ENCODE data around the gene IL25.
A peak's percentile ranks its signal among the peaks of the same experiment; 100 is the strongest.
"Not testable (repeated sequence)": the region's sequence is repeated elsewhere in the genome, so short reads cannot be mapped to it uniquely, and the experiment has no call there.

The IL25 gene

DNA sequence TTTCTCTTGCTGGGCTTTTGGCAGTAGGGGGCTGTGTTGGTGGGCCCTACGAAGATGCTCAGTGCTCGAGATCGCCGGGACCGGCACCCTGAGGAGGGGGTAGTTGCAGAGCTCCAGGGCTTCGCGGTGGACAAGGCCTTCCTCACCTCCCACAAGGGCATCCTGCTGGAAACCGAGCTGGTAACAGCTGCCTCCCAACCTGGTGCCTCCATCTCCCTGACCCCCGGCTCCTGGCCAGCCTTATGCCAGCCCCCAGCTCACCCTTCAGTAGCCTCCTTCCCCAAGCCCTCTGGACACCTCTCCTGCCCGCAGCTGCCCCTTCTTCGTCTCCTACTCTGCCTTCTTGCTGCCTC is 4.6 kb downstream of the IL25 start:
- no peak for DNase-seq

DNA sequence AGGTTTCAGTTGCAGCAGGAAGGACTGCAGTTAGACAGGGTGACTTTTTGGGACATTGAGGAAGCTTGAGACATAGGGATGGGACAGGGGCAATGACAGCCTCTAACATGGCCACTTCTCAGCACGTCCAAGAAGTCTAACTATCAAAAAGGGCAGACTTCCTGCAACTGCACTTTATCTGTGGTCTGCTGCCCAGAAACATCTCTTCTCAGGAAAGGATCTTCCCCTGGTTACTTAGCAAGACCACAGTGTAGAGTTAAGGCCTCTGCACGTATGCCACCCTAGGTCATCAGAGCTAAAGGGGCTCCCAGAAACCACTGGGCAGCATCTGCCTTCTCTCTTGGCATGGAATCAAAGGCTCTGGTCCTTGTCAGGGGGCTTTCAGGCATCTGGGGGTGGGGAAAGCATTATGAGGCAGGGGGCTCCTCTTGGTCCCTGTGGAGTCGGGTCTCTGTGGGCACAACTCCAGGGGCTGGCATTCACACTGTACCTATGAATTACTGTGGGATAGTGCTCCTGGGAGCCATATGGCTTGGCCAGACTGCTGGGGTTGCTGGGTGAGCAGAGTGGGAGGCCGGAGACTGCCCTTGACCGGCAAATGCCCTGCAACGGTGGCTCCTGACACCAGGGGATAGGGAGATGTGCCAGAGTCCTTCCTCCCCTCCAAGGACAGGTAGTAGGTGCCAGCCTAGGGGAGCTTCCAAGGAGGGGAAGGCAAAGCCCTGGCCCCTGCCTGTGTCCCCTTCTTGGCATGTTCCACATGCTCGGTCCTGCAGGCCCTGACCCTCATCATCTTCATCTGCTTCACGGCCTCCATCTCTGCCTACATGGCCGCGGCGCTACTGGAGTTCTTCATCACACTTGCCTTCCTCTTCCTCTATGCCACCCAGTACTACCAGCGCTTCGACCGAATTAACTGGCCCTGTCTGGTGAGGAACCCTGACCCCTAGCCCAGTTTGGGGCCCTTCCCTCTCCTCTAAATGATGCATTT is 5.3 kb downstream of the IL25 start:
- no peak for DNase-seq

DNA sequence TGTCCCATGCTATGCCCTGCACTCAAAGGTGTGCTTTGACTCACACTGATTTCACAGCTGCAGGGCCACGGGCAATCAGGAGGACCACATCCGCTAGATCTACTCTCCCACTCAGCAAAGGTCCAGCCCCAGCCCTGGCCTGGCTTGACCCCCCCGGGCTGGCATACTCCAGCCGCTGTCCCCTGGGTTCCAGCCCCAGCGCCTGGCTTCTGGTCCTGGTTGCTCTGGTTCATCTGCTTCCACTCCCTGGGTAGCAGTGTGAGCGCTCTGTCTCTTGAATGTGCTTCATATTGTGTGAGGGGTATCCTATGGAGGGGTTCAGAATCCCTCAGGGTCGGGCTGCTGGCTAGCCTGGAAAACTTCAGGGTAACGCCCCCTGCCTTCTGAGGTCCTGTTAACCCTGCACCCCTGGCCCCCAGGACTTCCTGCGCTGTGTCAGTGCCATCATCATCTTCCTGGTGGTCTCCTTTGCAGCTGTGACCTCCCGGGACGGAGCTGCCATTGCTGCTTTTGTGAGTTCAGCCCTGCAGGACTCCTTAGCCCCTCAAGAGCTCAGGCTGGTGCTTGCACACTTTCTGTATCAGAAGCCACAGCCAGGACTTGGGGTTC is 6.1 kb downstream of the IL25 start:
- no peak for DNase-seq

DNA sequence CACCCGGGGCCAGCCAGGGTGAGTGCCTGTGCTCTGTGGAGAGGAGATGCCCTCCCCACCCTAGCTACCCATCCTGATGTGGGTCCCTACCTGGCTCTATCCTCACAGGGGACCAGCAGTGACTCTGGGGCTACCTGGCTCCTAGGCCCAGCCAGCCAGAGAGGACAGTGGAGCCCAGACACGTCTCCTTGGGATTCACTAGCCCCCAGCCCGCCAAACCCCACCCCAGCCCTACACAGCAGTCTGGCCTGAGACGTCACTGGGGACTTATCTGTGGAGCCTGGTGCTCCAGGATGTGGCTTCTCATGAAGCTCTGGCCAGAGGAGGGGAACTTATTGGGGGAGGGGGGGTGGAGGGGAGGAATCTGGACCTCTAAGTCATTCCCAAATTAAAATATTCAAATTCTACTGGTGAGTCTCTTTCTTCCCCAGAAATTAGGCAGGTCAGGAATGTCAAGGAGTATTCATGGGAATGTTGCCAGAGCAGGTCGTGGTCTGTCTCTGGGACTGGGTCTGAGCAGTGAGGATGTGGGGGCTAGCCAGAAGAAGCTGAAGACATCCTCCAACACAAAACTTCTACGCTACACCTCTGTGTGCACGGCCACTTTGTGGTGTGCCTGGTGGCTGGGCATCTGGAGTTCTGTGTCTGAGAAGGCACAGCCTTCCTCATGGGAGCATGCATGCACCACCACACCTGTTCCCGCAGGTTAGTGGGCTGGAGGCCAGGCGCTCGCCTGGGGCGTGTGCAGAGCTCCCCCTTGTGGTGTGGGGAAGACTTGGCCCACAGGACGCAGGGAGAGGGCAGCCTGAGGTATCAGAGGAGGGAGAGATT is 7.0 kb downstream of the IL25 start:
- DNase-seq, result peak; percentile 28

DNA sequence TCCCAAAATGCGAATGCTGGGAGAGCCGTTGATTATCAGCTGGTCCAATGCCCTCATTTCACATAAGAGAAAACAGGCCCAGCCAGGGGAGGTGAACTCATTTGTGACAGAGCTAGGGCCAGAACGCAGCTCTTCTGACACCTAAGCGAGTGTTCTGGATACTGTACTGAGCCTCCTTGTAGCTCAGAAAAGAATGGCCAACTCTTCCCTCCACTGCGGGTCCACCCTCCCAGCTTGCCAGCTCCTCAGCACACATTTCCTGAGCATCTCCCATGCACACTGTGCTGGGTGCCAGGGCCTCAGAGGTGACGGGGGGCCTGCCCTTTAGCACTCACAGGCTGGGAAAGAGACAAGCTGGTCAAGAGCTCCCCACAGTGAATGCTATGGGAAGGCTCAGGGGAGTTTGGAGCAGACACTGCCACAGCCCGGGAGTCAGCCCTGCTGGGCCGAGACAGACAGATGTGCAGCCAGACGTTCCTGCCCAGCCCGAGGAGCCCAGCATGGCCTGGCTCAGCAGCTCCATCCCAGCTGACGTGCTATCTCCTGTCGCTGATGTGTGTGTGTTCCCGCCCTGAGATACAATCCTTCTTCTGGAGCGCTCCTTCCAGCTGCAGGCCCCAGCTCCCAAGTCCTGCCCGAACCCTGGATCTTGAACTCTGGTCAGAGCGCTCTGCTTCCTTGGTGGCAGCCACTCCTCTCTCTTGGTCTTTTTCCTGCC is 7.7 kb downstream of the IL25 start:
- no peak for DNase-seq

DNA sequence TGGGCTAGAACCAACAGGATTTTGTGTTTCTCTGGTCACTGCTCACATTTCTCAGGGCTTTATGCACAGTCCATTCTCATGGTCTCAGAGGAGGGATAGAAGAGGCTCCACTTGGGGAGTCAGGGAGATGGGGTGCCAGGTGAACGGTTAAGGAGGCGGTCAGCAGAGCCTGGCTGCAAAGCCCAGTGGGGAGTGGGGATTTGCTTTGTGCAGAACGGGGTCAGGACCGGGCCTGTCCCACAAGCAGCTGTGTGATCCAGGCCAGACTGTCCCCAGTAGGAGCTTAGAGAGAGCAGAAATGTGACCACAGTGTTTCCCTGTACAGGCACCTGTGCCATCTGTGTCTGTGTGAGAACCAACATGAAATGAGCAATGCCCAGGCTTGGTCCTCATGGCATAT is 8.4 kb downstream of the IL25 start:
- no peak for DNase-seq

DNA sequence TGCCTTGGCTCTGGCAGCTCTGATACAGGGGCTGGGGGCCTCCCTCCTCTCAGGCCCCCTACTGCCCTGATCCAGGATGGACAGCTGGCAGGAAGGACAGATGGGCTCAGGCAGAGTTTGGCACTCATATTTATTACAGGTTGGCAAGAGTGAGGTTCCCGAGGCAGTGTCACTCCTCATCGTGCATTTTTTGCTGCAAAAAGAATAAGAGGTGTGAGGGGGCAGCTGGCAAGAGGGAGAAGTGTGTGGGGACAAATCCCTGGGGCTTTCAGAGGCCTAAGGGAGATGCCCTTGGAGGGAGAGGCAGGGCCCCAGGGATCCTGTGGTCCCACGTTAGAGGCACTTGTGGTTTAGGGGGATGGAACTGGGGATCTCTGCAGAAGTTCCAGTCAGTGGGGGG is 9.3 kb downstream of the IL25 start:
- DNase-seq, result no peak

DNA sequence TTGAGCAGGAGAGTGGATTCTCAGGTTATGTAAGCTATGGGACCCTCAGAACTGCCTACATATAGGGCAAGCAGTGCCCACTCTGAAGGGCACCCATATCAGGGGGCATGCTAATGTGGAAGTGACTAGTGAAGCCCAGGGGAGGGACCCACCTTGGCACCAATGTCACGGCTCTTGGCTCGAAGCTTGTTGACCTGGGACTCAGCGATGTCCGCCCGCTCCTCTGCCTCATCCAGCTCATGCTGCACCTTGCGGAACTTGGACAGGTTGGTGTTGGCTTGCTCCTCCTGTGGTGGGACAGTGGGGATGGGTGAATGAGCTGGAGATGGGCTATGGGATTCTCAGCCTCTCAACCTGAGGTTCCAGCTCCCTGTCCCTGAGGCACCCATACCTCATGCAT is 9.7 kb downstream of the IL25 start:
- DNase-seq, result no peak

DNA sequence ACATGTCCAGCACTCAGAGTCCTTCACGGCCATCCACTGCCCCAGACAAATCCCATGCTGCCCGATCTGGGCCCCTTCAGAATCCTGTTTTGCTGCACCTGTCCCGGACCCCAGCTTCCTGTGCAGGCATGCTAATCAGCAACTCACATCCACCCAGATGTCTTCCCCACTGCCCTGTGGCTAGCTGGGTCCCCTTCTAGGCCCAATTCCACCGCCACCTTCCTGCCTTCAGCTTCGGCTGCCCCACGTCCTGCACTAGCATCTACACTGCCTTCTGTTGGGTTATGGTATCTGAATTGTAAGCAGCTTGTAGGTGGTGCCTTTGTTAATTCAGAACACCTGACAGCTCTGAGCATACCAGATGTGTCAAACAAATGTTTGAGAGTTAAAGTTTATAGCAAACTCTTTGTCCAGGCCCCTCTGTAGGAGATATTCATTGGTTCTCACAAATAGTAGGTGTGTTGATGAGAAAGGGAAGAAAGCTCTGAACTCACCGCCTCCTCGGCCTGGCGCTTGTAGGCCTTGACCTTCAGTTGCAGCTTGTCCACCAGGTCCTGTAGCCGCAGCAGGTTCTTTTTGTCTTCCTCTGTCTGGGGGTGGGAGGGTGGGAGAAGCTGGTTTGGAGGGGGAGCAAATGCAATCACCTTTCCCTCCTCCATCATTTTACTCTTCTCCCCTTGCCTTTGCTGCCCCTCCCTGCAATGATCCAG is 10.3 kb downstream of the IL25 start:
- no peak for DNase-seq

DNA sequence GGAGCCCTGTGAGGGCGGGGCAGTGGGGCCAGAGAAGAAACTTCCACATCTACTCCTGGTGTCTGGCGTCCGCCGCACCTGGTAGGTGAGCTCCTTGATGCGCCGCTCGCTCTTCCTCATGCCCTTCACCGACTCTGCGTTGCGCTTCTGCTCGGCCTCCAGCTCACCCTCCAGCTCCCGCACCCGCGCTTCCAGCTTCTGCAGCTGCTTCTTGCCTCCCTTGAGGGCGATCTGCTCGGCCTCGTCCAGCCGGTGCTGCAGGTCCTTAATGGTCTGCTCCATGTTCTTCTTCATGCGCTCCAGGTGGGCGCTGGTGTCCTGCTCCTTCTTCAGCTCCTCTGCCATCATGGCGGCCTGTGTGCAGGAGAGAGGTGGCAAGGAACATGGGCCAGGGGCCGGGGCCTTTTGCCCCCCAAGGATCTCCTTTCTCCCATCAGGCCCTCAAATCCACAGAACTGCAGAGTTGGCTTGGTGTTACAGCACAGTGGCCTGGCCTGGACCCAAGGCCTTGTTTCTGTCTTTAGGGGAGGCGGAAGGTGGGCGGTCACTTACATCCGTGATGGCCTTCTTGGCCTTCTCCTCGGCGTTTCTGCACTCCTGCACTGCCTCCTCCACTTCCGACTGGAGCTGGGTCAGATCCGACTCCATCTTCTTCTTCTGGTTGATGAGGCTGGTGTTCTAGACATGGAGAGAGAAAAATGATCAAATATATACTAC is 11.9 kb downstream of the IL25 start:
- DNase-seq, result no peak

DNA sequence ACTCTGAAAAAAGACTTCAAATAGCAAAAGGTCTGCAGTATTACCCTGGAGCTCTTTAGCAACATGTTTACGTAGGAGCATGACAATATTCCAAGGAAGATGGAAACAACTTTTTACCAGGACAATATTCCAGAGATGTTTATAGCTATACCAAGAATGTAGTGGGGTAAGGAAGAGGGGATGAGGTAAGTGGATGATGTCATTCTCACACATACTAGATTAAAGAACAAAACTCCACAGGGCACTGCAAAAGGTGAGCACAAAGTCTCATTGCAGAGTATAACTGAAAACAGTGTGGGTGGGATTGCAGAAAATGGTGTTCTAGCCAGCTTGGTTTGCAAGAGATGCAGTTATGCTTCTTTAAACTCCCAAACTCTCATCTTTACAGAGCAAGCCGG is 12.6 kb downstream of the IL25 start:
- DNase-seq, result no peak

DNA sequence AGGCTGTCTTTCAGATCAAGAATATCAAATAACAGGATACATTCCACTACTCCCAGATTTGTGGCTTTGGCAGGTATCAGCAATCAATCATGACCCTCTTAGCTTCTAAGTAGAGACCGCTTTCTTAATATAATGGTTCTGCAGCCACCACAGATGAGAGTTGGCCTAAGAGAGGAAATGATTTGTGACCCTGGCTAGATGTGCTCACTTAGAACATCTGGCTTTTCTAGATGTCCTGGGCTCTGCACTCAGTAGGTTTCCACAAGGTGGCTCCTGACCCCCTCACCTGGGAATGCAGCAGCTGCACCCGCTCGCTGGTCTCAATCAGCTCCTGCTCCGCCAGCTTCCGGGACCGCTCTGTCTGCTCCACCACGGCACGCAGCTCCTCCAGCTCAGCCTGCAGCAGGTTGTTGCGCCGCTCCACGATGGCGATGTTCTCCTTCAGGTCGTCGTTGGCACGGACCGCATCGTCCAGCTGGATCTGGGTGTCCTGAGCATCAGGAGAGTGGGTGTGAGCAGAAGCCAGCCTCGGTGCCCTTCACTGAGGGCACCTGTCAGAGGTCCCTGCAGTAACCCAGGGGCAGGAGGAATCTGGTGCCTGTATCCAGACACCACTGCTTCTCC is 13.1 kb downstream of the IL25 start:
- no peak for DNase-seq

DNA sequence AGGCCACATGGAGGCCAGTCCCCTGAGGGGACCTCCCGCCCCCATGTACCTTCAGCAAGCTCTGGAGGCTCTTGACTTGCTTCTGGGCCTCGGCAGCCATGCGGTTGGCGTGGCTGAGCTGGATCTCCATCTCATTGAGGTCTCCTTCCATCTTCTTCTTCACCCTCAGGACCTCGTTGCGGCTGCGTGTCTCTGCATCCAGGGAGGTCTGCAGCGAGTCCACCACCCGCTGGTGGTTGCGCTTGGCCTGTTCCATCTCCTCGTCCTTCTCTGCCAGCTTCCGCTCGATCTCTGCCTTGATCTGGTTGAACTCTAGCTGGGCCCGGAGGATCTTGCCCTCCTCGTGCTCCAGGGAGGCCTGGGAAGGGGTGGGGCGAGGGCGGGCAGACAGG is 13.7 kb downstream of the IL25 start:
- DNase-seq, result not testable (repeated sequence)

DNA sequence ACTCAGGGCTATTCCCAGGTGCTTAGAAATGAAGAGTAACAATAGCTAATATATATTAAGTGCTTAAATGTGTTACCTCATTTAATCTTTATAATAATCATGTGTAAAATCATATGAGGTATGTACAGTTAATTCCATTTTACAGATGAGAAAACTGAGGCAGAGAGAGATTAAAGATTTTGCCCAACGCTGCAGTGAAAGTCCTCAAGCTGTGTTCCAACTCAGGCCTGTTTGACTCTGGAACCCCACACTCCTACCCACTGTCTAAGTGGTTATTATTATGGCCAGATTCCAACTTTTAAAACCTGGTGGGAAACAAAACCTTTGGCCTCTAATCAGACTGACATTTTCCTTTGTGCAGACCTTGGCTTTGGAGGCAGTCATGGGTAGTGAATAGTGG is 14.4 kb downstream of the IL25 start:
- DNase-seq, result no peak

DNA sequence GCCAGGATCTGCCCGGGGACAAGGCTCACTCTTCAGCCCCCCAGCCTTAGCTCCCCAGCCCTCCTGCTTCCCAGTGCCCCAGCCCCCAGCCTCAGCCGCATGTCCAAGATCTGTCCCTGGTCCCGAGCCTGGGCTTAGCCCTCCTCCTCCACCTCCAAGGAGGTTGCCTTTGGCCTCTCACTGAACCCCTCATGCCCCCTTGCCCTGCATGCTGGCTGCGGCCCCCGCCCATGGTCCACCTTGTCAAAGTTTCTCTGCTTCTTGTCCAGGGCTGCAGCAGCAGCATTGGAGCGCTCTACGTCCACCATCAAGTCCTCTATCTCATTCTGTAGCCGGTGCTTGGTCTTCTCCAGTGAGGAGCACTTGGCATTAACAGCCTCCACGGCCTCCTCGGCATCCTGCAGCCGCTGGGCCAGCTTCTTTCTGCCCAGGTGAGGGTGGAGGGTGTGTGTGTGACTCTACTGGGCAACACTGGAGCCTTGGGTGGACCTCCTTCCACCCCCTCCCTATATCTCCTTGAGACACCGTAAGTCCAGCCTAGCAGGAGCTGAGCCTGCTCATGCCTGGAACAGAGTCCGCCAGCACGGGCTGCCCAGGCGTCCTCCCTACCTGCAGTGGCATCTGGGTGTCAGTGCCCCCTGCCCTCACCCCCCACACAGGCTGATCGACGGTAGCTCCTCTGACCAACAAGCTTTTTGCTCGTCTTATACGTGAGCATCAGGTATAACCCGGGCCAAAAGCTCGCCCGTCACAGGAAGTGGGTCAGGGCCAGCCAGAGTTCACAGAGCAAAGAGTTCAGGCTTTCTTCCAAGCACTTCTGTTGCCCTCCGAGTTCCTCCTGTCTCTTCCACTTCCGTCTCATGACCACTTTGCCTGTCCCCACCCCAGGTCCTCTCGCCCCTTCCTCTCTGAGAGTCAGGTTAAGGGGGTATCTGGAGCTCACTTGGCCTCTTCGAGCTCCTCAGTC is 15.6 kb downstream of the IL25 start:
- no peak for DNase-seq

DNA sequence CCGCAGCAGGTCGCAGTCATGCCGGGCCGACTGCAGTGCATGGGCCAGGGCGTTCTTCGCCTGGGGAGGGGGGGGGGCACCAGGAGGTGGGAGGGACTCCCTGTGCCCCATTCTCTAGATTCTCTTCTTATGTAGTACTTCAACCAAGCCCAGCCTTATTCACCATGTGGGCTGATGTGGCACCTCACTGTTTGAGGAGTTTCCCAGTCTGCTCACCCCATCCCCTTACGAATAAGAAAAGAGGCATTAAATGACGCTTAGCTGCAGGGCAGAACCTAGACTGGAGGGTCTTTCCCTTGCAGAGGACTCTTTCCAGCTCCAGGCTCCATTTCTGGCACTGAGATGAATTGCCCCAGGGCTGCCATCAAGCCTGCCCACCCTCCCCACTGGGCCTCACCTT is 16.4 kb downstream of the IL25 start:
- no peak for DNase-seq

DNA sequence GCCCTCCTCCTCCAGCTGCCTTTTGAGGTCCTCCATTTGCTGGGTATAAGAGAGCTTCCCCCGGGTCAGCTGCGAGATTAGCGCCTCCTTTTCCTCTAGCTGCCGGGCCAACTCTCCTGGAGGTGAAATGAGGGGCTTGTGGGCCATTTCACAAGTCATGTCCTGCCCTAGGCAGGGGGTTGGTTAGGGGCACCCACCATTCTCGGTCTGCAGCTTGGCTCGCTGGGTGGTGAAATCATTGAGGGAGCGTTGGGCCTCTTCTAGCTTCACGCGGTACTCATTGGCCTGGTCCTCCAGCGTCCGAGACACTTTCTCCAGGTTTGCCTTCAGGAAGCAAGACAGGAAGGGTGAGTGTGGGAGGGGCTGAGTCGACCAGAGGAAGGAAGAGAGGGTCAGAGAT is 16.8 kb downstream of the IL25 start:
- DNase-seq, result no peak

DNA sequence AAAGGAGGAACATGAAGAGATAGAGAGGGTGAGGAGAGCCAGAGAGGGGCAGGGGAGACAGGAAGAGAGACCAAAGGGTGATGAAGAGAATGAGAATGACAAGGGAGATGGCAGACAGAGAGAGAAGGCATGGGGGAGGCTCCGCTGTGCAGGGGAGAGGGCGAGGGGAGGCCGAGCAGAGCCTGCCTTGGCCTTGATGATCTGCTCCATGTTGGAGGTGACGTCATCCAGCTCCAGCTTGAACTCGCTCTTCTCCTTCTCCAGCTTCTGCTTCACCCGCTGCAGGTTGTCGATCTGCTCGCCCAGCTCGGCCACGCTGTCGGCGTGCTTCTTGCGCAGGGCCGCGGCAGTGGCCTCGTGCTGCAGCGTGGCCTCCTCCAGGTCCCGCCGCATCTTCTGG is 17.3 kb downstream of the IL25 start:
- not testable (repeated sequence) for DNase-seq

DNA sequence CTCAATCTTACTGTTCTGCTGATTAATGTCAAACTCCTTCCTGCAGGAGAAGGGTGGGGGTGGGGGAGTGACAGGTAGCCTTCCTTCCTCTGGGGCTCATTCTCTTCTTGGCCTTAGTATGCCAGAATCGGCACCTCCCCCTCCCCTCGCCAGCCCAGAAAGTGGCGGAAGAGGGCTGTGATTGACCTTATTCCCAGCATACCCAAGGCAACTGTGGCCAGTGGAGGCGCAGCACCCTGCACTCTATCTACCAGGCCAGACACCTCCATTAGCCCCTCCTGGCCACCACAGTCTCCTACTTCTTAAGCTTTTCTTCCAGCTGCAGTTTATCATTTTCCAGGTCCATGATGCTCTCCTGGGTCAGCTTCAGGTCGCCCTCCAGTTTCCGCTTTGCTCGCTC is 20.0 kb downstream of the IL25 start:
- no peak for DNase-seq

DNA sequence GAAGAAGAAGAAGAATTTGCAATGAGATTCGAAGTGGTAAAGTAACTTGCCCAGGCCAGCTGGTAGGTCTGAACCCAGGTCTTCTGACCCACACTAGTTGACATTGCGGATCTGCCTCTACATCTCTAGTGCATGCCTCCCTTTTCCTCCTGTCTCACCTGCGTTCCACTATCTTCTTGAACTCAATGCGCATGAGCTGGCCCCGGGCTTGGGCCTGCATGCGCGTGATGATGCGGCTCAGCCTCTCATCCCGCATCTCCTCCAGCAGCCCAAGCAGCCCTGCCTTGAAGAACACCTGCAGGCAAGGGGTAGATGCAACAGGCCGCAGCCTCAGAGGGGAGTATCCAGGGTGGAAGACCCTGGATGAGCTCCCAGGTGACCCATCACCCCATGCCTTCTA is 23.5 kb downstream of the IL25 start:
- DNase-seq, result no peak

All from inflammatory macrophage treated with lipopolysaccharide for 4 hours (primary cell).